IMR-90 (cell line): Measurements from ENCODE around the gene VTN.

Source experiments
- FOS ChIP-seq: fragments of 150-350 bp; IDR thresholded peaks from 2 replicates; pipeline ENCODE4 v1.6.1; 2016; ENCODE audit warnings: low read depth, low read length
- MAFK ChIP-seq: IDR thresholded peaks from 2 replicates; pipeline ENCODE4 v1.6.1; 2012; ENCODE audit warnings: low read depth, low read length, improper control_type of control experiment
- MXI1 ChIP-seq: IDR thresholded peaks from 2 replicates; pipeline ENCODE4 v1.6.1; 2012; ENCODE audit warnings: low read depth, mild to moderate bottlenecking, low read length, moderate library complexity, borderline replicate concordance
- NFE2L2 ChIP-seq: fragments of 150-350 bp; IDR thresholded peaks from 2 replicates; pipeline ENCODE4 v1.6.1; 2016; ENCODE audit warnings: low read depth, mild to moderate bottlenecking, low read length
- POLR2A ChIP-seq: IDR thresholded peaks from 2 replicates; pipeline ENCODE4 v1.6.1; 2012; ENCODE audit warnings: mild to moderate bottlenecking, low read depth, low read length
- RAD21 ChIP-seq: IDR thresholded peaks from 2 replicates; pipeline ENCODE4 v1.6.1; 2012; ENCODE audit warnings: low read length, improper control_type of control experiment
- TF ChIP-seq, protein P1 (sequence below): conservative IDR thresholded peaks from 2 replicates; pipeline ENCODE4 v1.5.1; 2012; ENCODE audit warnings: mild to moderate bottlenecking, low read depth, low read length, improper control_type of control experiment

- no peak for TF ChIP-seq POLR2A
- TF ChIP-seq, protein P1, sequence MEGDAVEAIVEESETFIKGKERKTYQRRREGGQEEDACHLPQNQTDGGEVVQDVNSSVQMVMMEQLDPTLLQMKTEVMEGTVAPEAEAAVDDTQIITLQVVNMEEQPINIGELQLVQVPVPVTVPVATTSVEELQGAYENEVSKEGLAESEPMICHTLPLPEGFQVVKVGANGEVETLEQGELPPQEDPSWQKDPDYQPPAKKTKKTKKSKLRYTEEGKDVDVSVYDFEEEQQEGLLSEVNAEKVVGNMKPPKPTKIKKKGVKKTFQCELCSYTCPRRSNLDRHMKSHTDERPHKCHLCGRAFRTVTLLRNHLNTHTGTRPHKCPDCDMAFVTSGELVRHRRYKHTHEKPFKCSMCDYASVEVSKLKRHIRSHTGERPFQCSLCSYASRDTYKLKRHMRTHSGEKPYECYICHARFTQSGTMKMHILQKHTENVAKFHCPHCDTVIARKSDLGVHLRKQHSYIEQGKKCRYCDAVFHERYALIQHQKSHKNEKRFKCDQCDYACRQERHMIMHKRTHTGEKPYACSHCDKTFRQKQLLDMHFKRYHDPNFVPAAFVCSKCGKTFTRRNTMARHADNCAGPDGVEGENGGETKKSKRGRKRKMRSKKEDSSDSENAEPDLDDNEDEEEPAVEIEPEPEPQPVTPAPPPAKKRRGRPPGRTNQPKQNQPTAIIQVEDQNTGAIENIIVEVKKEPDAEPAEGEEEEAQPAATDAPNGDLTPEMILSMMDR = no peak
- no peak for TF ChIP-seq RAD21
- no peak for TF ChIP-seq MAFK
- no peak for TF ChIP-seq NFE2L2
- no peak for TF ChIP-seq FOS
- TF ChIP-seq MXI1 = no peak
Observed at GRCh38 chr17:28326114-28326513, 44.0 kb downstream of the VTN start.
